ENCODE measurements around the gene SERTAD1.

- TF ChIP-seq CTCF (IDR thresholded peaks at IDR 0.05) (no peak), EZH2 (IDR thresholded peaks at IDR 0.05; ENCODE audit: borderline replicate concordance, insufficient read depth, low read depth, low read length, poor library complexity, severe bottlenecking) (no peak)
Measured at GRCh38 chr19:40390084-40390742, 35.6 kb downstream of the SERTAD1 start, which contains the start of gene HIPK4.
